Measurements from ENCODE around the gene TMEM238L.

DNA sequence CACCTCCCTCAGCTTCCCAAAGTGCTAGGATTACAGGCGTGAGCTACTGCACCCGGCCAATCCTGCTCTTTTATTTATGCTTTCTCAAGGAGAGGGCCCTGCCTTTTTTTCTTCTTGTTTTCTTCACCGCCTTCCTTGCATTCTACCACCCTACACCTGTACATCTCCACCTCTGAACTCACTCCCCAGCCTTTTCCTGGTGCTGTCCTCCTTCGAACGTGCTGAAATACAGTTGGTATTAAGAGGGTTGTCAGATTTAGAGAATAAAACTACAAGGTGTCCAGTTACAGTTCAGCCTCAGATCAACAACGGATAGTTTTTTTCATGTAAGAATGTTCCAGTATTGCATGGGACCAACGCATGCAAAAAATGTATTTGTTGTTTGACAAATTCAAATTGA, 32.2 kb upstream of the TMEM238L start:
- no peak for TF ChIP-seq POLR2A (IDR thresholded peaks at IDR 0.05)
- TF ChIP-seq, protein P1, sequence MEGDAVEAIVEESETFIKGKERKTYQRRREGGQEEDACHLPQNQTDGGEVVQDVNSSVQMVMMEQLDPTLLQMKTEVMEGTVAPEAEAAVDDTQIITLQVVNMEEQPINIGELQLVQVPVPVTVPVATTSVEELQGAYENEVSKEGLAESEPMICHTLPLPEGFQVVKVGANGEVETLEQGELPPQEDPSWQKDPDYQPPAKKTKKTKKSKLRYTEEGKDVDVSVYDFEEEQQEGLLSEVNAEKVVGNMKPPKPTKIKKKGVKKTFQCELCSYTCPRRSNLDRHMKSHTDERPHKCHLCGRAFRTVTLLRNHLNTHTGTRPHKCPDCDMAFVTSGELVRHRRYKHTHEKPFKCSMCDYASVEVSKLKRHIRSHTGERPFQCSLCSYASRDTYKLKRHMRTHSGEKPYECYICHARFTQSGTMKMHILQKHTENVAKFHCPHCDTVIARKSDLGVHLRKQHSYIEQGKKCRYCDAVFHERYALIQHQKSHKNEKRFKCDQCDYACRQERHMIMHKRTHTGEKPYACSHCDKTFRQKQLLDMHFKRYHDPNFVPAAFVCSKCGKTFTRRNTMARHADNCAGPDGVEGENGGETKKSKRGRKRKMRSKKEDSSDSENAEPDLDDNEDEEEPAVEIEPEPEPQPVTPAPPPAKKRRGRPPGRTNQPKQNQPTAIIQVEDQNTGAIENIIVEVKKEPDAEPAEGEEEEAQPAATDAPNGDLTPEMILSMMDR (IDR thresholded peaks at IDR 0.05): no peak
